Activated CD4-positive, alpha-beta T cell treated with anti-CD3 and anti-CD28 coated beads, Interleukin-2, amount 10 ng/mL, durations not matched to agents 7 days and 5 days (primary cell): ENCODE measurements around the gene UHRF1. TPM values are rescaled to one million over a fixed set of nuclear protein-coding genes. Genes with fewer than 3 reads are reported as not detected.

Source experiments
- CTCF ChIA-PET: fragments of 350-600 bp; sonication (Branson Sonifier 250); formaldehyde crosslinking; loops from one replicate; lab custom pipeline; 2021; ENCODE audit warnings: antibody characterized with exemption; lab: Charles Lee
- POLR2A ChIA-PET: fragments of 350-600 bp; sonication (Branson Sonifier 250); formaldehyde crosslinking; loops from one replicate; lab custom pipeline; 2021; ENCODE audit warnings: antibody characterized with exemption; lab: Charles Lee
- DNase-seq: peaks from one replicate; pipeline ENCODE4 v3.0.0-alpha.2; 2020
- H3K27ac Mint-ChIP-seq: one replicate; pipeline ENCODE4 v1.8.0; 2021; ENCODE audit warnings: mild to moderate bottlenecking, moderate library complexity, mixed read lengths
- H3K27me3 Mint-ChIP-seq: one replicate; pipeline ENCODE4 v1.8.0; 2021; ENCODE audit warnings: mixed read lengths
- H3K36me3 Mint-ChIP-seq: one replicate; pipeline ENCODE4 v1.8.0; 2021; ENCODE audit warnings: low read depth, mixed read lengths
- H3K4me1 Mint-ChIP-seq: one replicate; pipeline ENCODE4 v1.8.0; 2021; ENCODE audit warnings: mixed read lengths
- H3K4me3 Mint-ChIP-seq: one replicate; pipeline ENCODE4 v1.8.0; 2021; ENCODE audit warnings: mild to moderate bottlenecking, moderate library complexity, mixed read lengths
- H3K9me3 Mint-ChIP-seq: one replicate; pipeline ENCODE4 v1.8.0; 2021; ENCODE audit warnings: mixed read lengths
- total RNA-seq, 2 experiments: library from RNA; stranded (reverse); gene quantifications; one replicate each; pipeline ENCODE4 v1.2.3, GENCODE V29; 2021

The UHRF1 gene
- 100 to 1,000 TPM; 130 to 141 TPM for total RNA-seq

- Mint-ChIP-seq H3K36me3 (peaks cover 39% of the 10 kb centered on the region), H3K27me3 (no peaks in the 10 kb centered on the region), H3K27ac (peak within 1 kb of the TSS; percentile 89), H3K4me3 (peak within 1 kb of the TSS; percentile 81), H3K9me3 (no peaks in the 10 kb centered on the region), H3K4me1 (peaks cover 46% of the 10 kb centered on the region)
- ChIA-PET CTCF (interaction anchor here (0.6 kb wide), 1 partner anchor 99 kb away, joined by 3 read pairs; no protein-coding TSS in a partner anchor), POLR2A (no interaction called here)
- peak; percentile 72 for DNase-seq
Observed at GRCh38 chr19:4909156-4909896, at the start of gene UHRF1. TSS of gene UHRF1 (plus strand) at chr19:4909501. CDS start at chr19:4910886, 1,385 bp downstream.

- peaks cover 2% of the 10 kb centered on the region for H3K4me1 Mint-ChIP-seq
- ChIA-PET POLR2A (no interaction called here), CTCF (interaction anchor here (1.1 to 1.5 kb wide), 3 partner anchors 9 to 50 kb away, joined by 4 read pairs; no protein-coding TSS in a partner anchor)
- H3K27me3 Mint-ChIP-seq, result no peaks in the 10 kb centered on the region
- no peak overlapping the region for H3K27ac Mint-ChIP-seq
- no peaks in the 10 kb centered on the region for H3K9me3 Mint-ChIP-seq
- H3K36me3 Mint-ChIP-seq, result no peaks in the 10 kb centered on the region
- H3K4me3 Mint-ChIP-seq, result no peak overlapping the region
- DNase-seq, result no peak
Observed at GRCh38 chr19:4859697-4860096, 49.6 kb upstream of the UHRF1 start.

GRCh38 chr19:4861147-4861546 lies 48.2 kb upstream of the UHRF1 start:
- Mint-ChIP-seq H3K4me1 (peaks cover 4% of the 10 kb centered on the region), H3K27me3 (no peaks in the 10 kb centered on the region), H3K4me3 (no peak overlapping the region), H3K27ac (no peak overlapping the region), H3K36me3 (no peaks in the 10 kb centered on the region), H3K9me3 (no peaks in the 10 kb centered on the region)
- POLR2A ChIA-PET, result no interaction called here
- no peak for DNase-seq
- CTCF ChIA-PET, result interaction anchor here (1.4 kb wide), 1 partner anchor 51 kb away, joined by 3 read pairs; no protein-coding TSS in a partner anchor

- peaks cover 19% of the 10 kb centered on the region for H3K4me1 Mint-ChIP-seq
- H3K27me3 Mint-ChIP-seq, result peaks cover 4% of the 10 kb centered on the region
- ChIA-PET CTCF (interaction anchor here (0.6 to 3.2 kb wide), 7 partner anchors 14 to 75 kb away, joined by 3 to 12 read pairs (median 3); partner anchors contain the start of gene FEM1A), POLR2A (no interaction called here)
- peak overlapping the region; percentile 75 for H3K4me3 Mint-ChIP-seq
- peak overlapping the region; percentile 72 for H3K27ac Mint-ChIP-seq
- H3K9me3 Mint-ChIP-seq, result no peaks in the 10 kb centered on the region
- peak; percentile 50 for DNase-seq
- no peaks in the 10 kb centered on the region for H3K36me3 Mint-ChIP-seq
Observed at GRCh38 chr19:4866595-4867424, 42.5 kb upstream of the UHRF1 start.

GRCh38 chr19:4867534-4868285 lies 41.6 kb upstream of the UHRF1 start, which contains the start of gene PLIN3:
TSS of gene PLIN3 (minus strand) at chr19:4867667. CDS start at chr19:4861394, 6,273 bp downstream.
- ChIA-PET CTCF (interaction anchor here (0.6 to 3.2 kb wide), 6 partner anchors 36 to 76 kb away, joined by 3 to 12 read pairs (median 4); partner anchors contain the start of gene FEM1A), POLR2A (no interaction called here)
- DNase-seq, result peak; percentile 92
- H3K4me3 Mint-ChIP-seq, result peak within 1 kb of the TSS; percentile 75
- peaks cover 22% of the 10 kb centered on the region for H3K4me1 Mint-ChIP-seq
- H3K36me3 Mint-ChIP-seq, result no peaks in the 10 kb centered on the region
- H3K9me3 Mint-ChIP-seq, result no peaks in the 10 kb centered on the region
- peak within 1 kb of the TSS; percentile 72 for H3K27ac Mint-ChIP-seq
- peaks cover 6% of the 10 kb centered on the region for H3K27me3 Mint-ChIP-seq

- Mint-ChIP-seq H3K27me3 (peaks cover 7% of the 10 kb centered on the region), H3K27ac (peak overlapping the region; percentile 31), H3K4me3 (peak overlapping the region; percentile 75), H3K36me3 (no peaks in the 10 kb centered on the region), H3K4me1 (peaks cover 25% of the 10 kb centered on the region), H3K9me3 (no peaks in the 10 kb centered on the region)
- ChIA-PET CTCF (interaction anchor here (0.8 to 3.8 kb wide), 5 partner anchors 11 to 77 kb away, joined by 3 to 27 read pairs (median 3); partner anchors contain the start of gene FEM1A), POLR2A (no interaction called here)
- DNase-seq, result no peak
Observed at GRCh38 chr19:4868286-4868834, 40.9 kb upstream of the UHRF1 start.

- Mint-ChIP-seq H3K27me3 (peaks cover 12% of the 10 kb centered on the region), H3K4me3 (no peak overlapping the region), H3K4me1 (peaks cover 23% of the 10 kb centered on the region), H3K9me3 (no peaks in the 10 kb centered on the region), H3K27ac (no peak overlapping the region), H3K36me3 (no peaks in the 10 kb centered on the region)
- CTCF ChIA-PET, result interaction anchor here (0.6 to 3.8 kb wide), 6 partner anchors 30 to 846 kb away, joined by 3 to 27 read pairs (median 4); no protein-coding TSS in a partner anchor
- POLR2A ChIA-PET, result no interaction called here
- no peak for DNase-seq
Observed at GRCh38 chr19:4870025-4870700, 39.1 kb upstream of the UHRF1 start.

- Mint-ChIP-seq H3K27ac (no peak overlapping the region), H3K9me3 (no peaks in the 10 kb centered on the region), H3K27me3 (peaks cover 12% of the 10 kb centered on the region), H3K4me1 (peaks cover 15% of the 10 kb centered on the region), H3K36me3 (no peaks in the 10 kb centered on the region), H3K4me3 (no peak overlapping the region)
- POLR2A ChIA-PET, result no interaction called here
- CTCF ChIA-PET, result interaction anchor here (0.6 to 3.8 kb wide), 5 partner anchors 12 to 159 kb away, joined by 3 to 27 read pairs (median 5); no protein-coding TSS in a partner anchor
- DNase-seq, result no peak
Observed at GRCh38 chr19:4871711-4872110, 37.6 kb upstream of the UHRF1 start.

- ChIA-PET POLR2A (interaction anchor here (0.6 to 1.2 kb wide), 2 partner anchors 37 to 85 kb away, joined by 3 to 11 read pairs; no protein-coding TSS in a partner anchor), CTCF (interaction anchor here (0.6 to 2.2 kb wide), 3 partner anchors 38 to 569 kb away, joined by 3 to 10 read pairs (median 3); no protein-coding TSS in a partner anchor)
- H3K27me3 Mint-ChIP-seq, result peaks cover 12% of the 10 kb centered on the region
- H3K4me3 Mint-ChIP-seq, result no peak overlapping the region
- no peaks in the 10 kb centered on the region for H3K36me3 Mint-ChIP-seq
- peaks cover 12% of the 10 kb centered on the region for H3K4me1 Mint-ChIP-seq
- no peaks in the 10 kb centered on the region for H3K9me3 Mint-ChIP-seq
- no peak overlapping the region for H3K27ac Mint-ChIP-seq
- DNase-seq, result no peak
Observed at GRCh38 chr19:4873930-4874329, 35.4 kb upstream of the UHRF1 start.

GRCh38 chr19:4877753-4878490 lies 31.4 kb upstream of the UHRF1 start:
- DNase-seq, result no peak
- peaks cover 5% of the 10 kb centered on the region for H3K27me3 Mint-ChIP-seq
- POLR2A ChIA-PET, result no interaction called here
- H3K27ac Mint-ChIP-seq, result no peak overlapping the region
- CTCF ChIA-PET, result no interaction called here
- peaks cover 2% of the 10 kb centered on the region for H3K4me1 Mint-ChIP-seq
- H3K4me3 Mint-ChIP-seq, result no peak overlapping the region
- no peaks in the 10 kb centered on the region for H3K9me3 Mint-ChIP-seq
- H3K36me3 Mint-ChIP-seq, result no peaks in the 10 kb centered on the region

- ChIA-PET POLR2A (no interaction called here), CTCF (no interaction called here)
- no peak for DNase-seq
- Mint-ChIP-seq H3K4me1 (no peaks in the 10 kb centered on the region), H3K27me3 (peaks cover 5% of the 10 kb centered on the region), H3K27ac (no peak overlapping the region), H3K9me3 (no peaks in the 10 kb centered on the region), H3K36me3 (no peaks in the 10 kb centered on the region), H3K4me3 (no peak overlapping the region)
Observed at GRCh38 chr19:4878491-4878968, 30.8 kb upstream of the UHRF1 start.
